HepG2 (cell line): ENCODE measurements around the gene ZNF747. TPM values are rescaled to one million over a fixed set of nuclear protein-coding genes. Genes with fewer than 3 reads are reported as not detected.

ENCODE experiments used
- FOXJ3 ChIP-seq: sonication (generic); formaldehyde crosslinking; IDR thresholded peaks from 2 replicates; pipeline ENCODE4 v1.4.0; 2020; ENCODE audit warnings: missing genetic modification reagents, mild to moderate bottlenecking, borderline replicate concordance
- GTF2F1 ChIP-seq: fragments of 150-350 bp; IDR thresholded peaks from 2 replicates; pipeline ENCODE4 v1.6.1; 2014; ENCODE audit warnings: low read length
- KAT8 ChIP-seq: IDR thresholded peaks from 2 replicates; pipeline ENCODE4 v1.6.1; 2016; ENCODE audit warnings: missing genetic modification reagents, missing compliant biosample characterization
- MYC ChIP-seq: sonication (generic); formaldehyde crosslinking; IDR thresholded peaks from 2 replicates; pipeline ENCODE4 v1.9.0; 2021; ENCODE audit warnings: missing genetic modification reagents, borderline replicate concordance
- SP2 ChIP-seq: sonication (generic); formaldehyde crosslinking; IDR thresholded peaks from 2 replicates; pipeline ENCODE4 v1.5.1; 2020; ENCODE audit warnings: mild to moderate bottlenecking, missing genetic modification reagents
- TCF7 ChIP-seq: sonication (generic); IDR thresholded peaks from 2 replicates; pipeline ENCODE4 v1.6.1; 2016; ENCODE audit warnings: antibody characterized with exemption, low read depth
- THRA ChIP-seq: sonication (generic); formaldehyde crosslinking; IDR thresholded peaks from 2 replicates; pipeline ENCODE4 v1.4.0; 2020; ENCODE audit warnings: missing genetic modification reagents, borderline replicate concordance
- ZNF280B ChIP-seq: sonication (generic); formaldehyde crosslinking; IDR thresholded peaks from 2 replicates; pipeline ENCODE4 v1.5.0; 2020; ENCODE audit warnings: missing genetic modification reagents, mild to moderate bottlenecking, borderline replicate concordance
- ZNF335 ChIP-seq: sonication (generic); formaldehyde crosslinking; IDR thresholded peaks from 2 replicates; pipeline ENCODE4 v1.4.0; 2020; ENCODE audit warnings: missing genetic modification reagents
- ZNF841 ChIP-seq: sonication (generic); formaldehyde crosslinking; IDR thresholded peaks from 2 replicates; pipeline ENCODE4 v1.8.1; 2023; ENCODE audit warnings: missing genetic modification reagents, borderline replicate concordance
- polyA plus RNA-seq, 8 experiments: library from polyadenylated mRNA; depleted of rRNA in 3 of 8; stranded (reverse) in 7 of 8; unstranded in 1 of 8; fragments of >200 nt; fragmentation: Illumina TruSeq in 4 of 8; extraction: Trizol in 4 of 8; gene quantifications; 2 replicates each; pipeline versions ENCODE4 v1.2.1 to v1.2.3, GENCODE V29; 2011 to 2016; ENCODE audit warnings: low read depth in 4 of 8, missing spikeins in 1 of 8, mixed read lengths in 1 of 8; ENCODE audit not compliant: insufficient read depth in 1 of 8
- total RNA-seq, 5 experiments: library from RNA; depleted of rRNA; stranded (reverse); fragments of >200 nt; fragmentation: Illumina TruSeq; extraction: Trizol; gene quantifications; 2 replicates each; pipeline ENCODE4 v1.2.3, GENCODE V29; 2016; ENCODE audit warnings: low read depth in 1 of 5
- TF ChIP-seq, protein P1 (sequence below): sonication (generic); formaldehyde crosslinking; IDR thresholded peaks from 2 replicates; pipeline ENCODE4 v1.4.0; 2020; ENCODE audit warnings: missing genetic modification reagents
- TF ChIP-seq, protein P2 (sequence below): sonication (generic); formaldehyde crosslinking; IDR thresholded peaks from 2 replicates; pipeline ENCODE4 v1.4.0; 2020; ENCODE audit warnings: missing genetic modification reagents, borderline replicate concordance
- TF ChIP-seq, protein P3 (sequence below): conservative IDR thresholded peaks from 2 replicates; pipeline ENCODE4 v1.6.1; 2018; ENCODE audit warnings: missing genetic modification reagents
- TF ChIP-seq, protein P4 (sequence below): sonication (generic); formaldehyde crosslinking; IDR thresholded peaks from 2 replicates; pipeline ENCODE4 v1.5.1; 2020; ENCODE audit warnings: mild to moderate bottlenecking, missing genetic modification reagents, borderline replicate concordance
- TF ChIP-seq, protein P5 (sequence below): sonication (generic); formaldehyde crosslinking; IDR thresholded peaks from 2 replicates; pipeline ENCODE4 v1.4.0; 2020; ENCODE audit warnings: mild to moderate bottlenecking, low read depth, missing genetic modification reagents

The ZNF747 gene
- total and polyA plus RNA-seq, 2 of the 13 experiments (the other 11 are each of a cell fraction or from before 2014, with no cell fraction given): 7.2 to 10.2 TPM

- peak; percentile 19; the same call in 1 of the 2 replicates for TF ChIP-seq TCF7
- TF ChIP-seq, protein P1, sequence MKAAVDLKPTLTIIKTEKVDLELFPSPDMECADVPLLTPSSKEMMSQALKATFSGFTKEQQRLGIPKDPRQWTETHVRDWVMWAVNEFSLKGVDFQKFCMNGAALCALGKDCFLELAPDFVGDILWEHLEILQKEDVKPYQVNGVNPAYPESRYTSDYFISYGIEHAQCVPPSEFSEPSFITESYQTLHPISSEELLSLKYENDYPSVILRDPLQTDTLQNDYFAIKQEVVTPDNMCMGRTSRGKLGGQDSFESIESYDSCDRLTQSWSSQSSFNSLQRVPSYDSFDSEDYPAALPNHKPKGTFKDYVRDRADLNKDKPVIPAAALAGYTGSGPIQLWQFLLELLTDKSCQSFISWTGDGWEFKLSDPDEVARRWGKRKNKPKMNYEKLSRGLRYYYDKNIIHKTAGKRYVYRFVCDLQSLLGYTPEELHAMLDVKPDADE (CRISPR knock-in tag): peak; percentile 40; the same call in 1 of the 2 replicates
- TF ChIP-seq KAT8 (CRISPR knock-in tag): peak; percentile 94
- TF ChIP-seq THRA: peak; percentile 59
- peak; percentile 72 for TF ChIP-seq MYC (CRISPR knock-in tag)
- TF ChIP-seq, protein P2, sequence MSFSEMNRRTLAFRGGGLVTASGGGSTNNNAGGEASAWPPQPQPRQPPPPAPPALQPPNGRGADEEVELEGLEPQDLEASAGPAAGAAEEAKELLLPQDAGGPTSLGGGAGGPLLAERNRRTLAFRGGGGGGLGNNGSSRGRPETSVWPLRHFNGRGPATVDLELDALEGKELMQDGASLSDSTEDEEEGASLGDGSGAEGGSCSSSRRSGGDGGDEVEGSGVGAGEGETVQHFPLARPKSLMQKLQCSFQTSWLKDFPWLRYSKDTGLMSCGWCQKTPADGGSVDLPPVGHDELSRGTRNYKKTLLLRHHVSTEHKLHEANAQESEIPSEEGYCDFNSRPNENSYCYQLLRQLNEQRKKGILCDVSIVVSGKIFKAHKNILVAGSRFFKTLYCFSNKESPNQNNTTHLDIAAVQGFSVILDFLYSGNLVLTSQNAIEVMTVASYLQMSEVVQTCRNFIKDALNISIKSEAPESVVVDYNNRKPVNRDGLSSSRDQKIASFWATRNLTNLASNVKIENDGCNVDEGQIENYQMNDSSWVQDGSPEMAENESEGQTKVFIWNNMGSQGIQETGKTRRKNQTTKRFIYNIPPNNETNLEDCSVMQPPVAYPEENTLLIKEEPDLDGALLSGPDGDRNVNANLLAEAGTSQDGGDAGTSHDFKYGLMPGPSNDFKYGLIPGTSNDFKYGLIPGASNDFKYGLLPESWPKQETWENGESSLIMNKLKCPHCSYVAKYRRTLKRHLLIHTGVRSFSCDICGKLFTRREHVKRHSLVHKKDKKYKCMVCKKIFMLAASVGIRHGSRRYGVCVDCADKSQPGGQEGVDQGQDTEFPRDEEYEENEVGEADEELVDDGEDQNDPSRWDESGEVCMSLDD (CRISPR knock-in tag): no peak; the same call in 1 of the 2 replicates
- TF ChIP-seq ZNF280B (CRISPR knock-in tag): peak; percentile 89; the same call in 1 of the 2 replicates
- TF ChIP-seq SP2 (CRISPR knock-in tag): peak; percentile 58
- TF ChIP-seq ZNF841: 0 out of 2 replicates have a peak, but pooled peaks have one; percentile 69
- TF ChIP-seq, protein P3, sequence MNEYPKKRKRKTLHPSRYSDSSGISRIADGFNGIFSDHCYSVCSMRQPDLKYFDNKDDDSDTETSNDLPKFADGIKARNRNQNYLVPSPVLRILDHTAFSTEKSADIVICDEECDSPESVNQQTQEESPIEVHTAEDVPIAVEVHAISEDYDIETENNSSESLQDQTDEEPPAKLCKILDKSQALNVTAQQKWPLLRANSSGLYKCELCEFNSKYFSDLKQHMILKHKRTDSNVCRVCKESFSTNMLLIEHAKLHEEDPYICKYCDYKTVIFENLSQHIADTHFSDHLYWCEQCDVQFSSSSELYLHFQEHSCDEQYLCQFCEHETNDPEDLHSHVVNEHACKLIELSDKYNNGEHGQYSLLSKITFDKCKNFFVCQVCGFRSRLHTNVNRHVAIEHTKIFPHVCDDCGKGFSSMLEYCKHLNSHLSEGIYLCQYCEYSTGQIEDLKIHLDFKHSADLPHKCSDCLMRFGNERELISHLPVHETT (CRISPR knock-in tag): peak; percentile 71
- no peak for TF ChIP-seq GTF2F1
- TF ChIP-seq, protein P4, sequence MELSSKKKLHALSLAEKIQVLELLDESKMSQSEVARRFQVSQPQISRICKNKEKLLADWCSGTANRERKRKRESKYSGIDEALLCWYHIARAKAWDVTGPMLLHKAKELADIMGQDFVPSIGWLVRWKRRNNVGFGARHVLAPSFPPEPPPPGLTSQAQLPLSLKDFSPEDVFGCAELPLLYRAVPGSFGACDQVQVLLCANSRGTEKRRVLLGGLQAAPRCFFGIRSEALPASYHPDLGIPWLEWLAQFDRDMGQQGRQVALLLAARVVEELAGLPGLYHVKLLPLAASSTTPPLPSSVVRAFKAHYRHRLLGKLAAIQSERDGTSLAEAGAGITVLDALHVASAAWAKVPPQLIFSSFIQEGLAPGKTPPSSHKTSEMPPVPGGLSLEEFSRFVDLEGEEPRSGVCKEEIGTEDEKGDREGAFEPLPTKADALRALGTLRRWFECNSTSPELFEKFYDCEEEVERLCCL (CRISPR knock-in tag): peak; percentile 99
- TF ChIP-seq, protein P5, sequence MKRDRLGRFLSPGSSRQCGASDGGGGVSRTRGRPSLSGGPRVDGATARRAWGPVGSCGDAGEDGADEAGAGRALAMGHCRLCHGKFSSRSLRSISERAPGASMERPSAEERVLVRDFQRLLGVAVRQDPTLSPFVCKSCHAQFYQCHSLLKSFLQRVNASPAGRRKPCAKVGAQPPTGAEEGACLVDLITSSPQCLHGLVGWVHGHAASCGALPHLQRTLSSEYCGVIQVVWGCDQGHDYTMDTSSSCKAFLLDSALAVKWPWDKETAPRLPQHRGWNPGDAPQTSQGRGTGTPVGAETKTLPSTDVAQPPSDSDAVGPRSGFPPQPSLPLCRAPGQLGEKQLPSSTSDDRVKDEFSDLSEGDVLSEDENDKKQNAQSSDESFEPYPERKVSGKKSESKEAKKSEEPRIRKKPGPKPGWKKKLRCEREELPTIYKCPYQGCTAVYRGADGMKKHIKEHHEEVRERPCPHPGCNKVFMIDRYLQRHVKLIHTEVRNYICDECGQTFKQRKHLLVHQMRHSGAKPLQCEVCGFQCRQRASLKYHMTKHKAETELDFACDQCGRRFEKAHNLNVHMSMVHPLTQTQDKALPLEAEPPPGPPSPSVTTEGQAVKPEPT (CRISPR knock-in tag): 0 out of 2 replicates have a peak, but pooled peaks have one; percentile 6
- no peak for TF ChIP-seq FOXJ3 (CRISPR knock-in tag)
- TF ChIP-seq ZNF335 (CRISPR knock-in tag): peak; percentile 93
Measured at GRCh38 chr16:30534368-30535105, at the start of gene ZNF747 (continued).
